ENCODE results near the gene TNS3. TPM values are rescaled to one million over a fixed set of nuclear protein-coding genes. Genes with fewer than 3 reads are reported as not detected.

The TNS3 gene
- total RNA-seq, 1 experiment from 2014 or later, result 143 TPM

- Histone ChIP-seq H3K27ac (no peak overlapping the region), H3K4me3 (no peak overlapping the region), H3K79me2 (ENCODE audit: low read depth) (no peaks in the 10 kb centered on the region), H3F3A (ENCODE audit: insufficient read depth, low read depth) (peaks cover 36% of the 10 kb centered on the region), H3K27me3 (ENCODE audit: insufficient read depth, low read depth) (no peaks in the 10 kb centered on the region), H3K9me2 (ENCODE audit: insufficient read depth) (no peaks in the 10 kb centered on the region), H2AFZ (no peak overlapping the region), H4K20me1 (ENCODE audit: insufficient read depth) (peaks cover 75% of the 10 kb centered on the region), H3K9me3 (ENCODE audit: insufficient read depth, low read depth) (no peaks in the 10 kb centered on the region), H3K4me1 (replicated peaks; ENCODE audit: insufficient read depth) (no peaks in the 10 kb centered on the region), H3K36me3 (ENCODE audit: low read depth) (peaks cover 53% of the 10 kb centered on the region), H3K4me2 (no peak overlapping the region)
- CTCF ChIA-PET, result no interaction called here
- TF ChIP-seq EZH2 (IDR thresholded peaks at IDR 0.05; ENCODE audit: low read depth) (no peak), CTCF (conservative IDR thresholded peaks at IDR 0.05) (no peak)
- BruUV-seq (replicated peaks), result no TSS peak
- POLR2A ChIA-PET (ENCODE audit: unreplicated experiment), result no interaction called here
- intact Hi-C loops (cut with micrococcal nuclease; ENCODE audit: unreplicated experiment), result no loop called here
- no peak for DNase-seq
Measured at GRCh38 chr7:47323904-47324303, 258.0 kb downstream of the TNS3 start.

DNA sequence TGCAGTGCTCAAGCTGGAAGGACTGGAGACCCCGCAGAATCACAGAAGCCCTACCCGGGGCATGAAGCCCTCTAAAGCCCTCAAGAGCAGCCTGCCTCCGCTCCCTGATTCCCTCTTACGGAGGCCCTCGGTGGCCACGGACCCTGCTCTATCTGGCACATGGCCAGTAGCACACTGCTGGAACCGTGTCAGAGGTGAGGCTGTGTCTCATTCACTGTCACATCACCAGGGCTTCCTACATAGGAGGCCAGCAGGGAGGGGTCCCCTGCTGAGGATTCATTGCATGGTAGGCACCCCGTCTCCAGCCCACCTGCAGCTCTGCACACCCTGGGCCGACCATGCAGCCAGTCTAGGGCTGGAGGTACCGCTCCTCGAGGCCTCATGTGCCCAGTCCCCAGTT lies 259.2 kb downstream of the TNS3 start:
- no peak overlapping the region for H3K27ac ChIP-seq
- no peaks in the 10 kb centered on the region for H3K9me3 ChIP-seq (ENCODE audit: insufficient read depth, low read depth)
- H3K9me2 ChIP-seq (ENCODE audit: insufficient read depth), result no peaks in the 10 kb centered on the region
- peaks cover 35% of the 10 kb centered on the region for H3F3A ChIP-seq (ENCODE audit: insufficient read depth, low read depth)
- peaks cover 65% of the 10 kb centered on the region for H4K20me1 ChIP-seq (ENCODE audit: insufficient read depth)
- peaks cover 61% of the 10 kb centered on the region for H3K36me3 ChIP-seq (ENCODE audit: low read depth)
- no TSS peak for BruUV-seq (replicated peaks)
- H3K79me2 ChIP-seq (ENCODE audit: low read depth), result no peaks in the 10 kb centered on the region
- no peaks in the 10 kb centered on the region for H3K4me1 ChIP-seq (replicated peaks; ENCODE audit: insufficient read depth)
- H3K4me2 ChIP-seq, result no peak overlapping the region
- intact Hi-C loops (cut with micrococcal nuclease; ENCODE audit: unreplicated experiment), result no loop called here
- H3K27me3 ChIP-seq (ENCODE audit: insufficient read depth, low read depth), result no peaks in the 10 kb centered on the region
- CTCF ChIA-PET, result no interaction called here
- TF ChIP-seq EZH2 (IDR thresholded peaks at IDR 0.05; ENCODE audit: low read depth) (no peak), CTCF (conservative IDR thresholded peaks at IDR 0.05) (no peak)
- H2AFZ ChIP-seq, result no peak overlapping the region
- no peak for DNase-seq
- POLR2A ChIA-PET (ENCODE audit: unreplicated experiment), result no interaction called here
- no peak overlapping the region for H3K4me3 ChIP-seq

DNA sequence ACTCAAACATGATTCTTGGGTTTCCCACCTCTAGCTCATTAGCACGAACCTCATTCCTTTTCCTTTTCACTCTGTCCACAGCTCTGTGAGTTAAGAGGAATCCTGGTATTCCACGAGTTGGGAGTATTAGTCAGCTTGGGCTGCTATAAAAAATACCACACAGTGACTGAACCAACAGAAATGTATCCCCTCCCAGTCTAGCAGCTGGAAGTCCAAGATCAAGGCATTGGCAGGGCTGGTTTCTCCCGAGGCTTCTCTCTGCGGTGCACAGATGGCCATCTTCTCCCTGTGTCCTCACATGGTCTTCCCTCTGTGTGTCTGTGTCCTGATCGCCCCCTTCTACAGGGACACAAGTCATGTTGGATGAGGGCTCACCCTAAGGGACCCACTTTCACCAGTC lies 261.6 kb downstream of the TNS3 start:
- DNase-seq, result no peak
- no TSS peak for BruUV-seq (replicated peaks)
- H3K4me3 ChIP-seq, result no peak overlapping the region
- no peaks in the 10 kb centered on the region for H3K9me2 ChIP-seq (ENCODE audit: insufficient read depth)
- CTCF ChIA-PET, result no interaction called here
- peaks cover 54% of the 10 kb centered on the region for H4K20me1 ChIP-seq (ENCODE audit: insufficient read depth)
- H3K27ac ChIP-seq, result no peak overlapping the region
- POLR2A ChIA-PET (ENCODE audit: unreplicated experiment), result no interaction called here
- no peaks in the 10 kb centered on the region for H3K9me3 ChIP-seq (ENCODE audit: insufficient read depth, low read depth)
- no peak for TF ChIP-seq CTCF (conservative IDR thresholded peaks at IDR 0.05)
- no peak for TF ChIP-seq EZH2 (IDR thresholded peaks at IDR 0.05; ENCODE audit: low read depth)
- H2AFZ ChIP-seq, result no peak overlapping the region
- H3K36me3 ChIP-seq (ENCODE audit: low read depth), result peaks cover 69% of the 10 kb centered on the region
- intact Hi-C loops (cut with micrococcal nuclease; ENCODE audit: unreplicated experiment), result no loop called here
- no peak overlapping the region for H3K4me2 ChIP-seq
- H3F3A ChIP-seq (ENCODE audit: insufficient read depth, low read depth), result peaks cover 41% of the 10 kb centered on the region
- no peaks in the 10 kb centered on the region for H3K79me2 ChIP-seq (ENCODE audit: low read depth)
- no peaks in the 10 kb centered on the region for H3K4me1 ChIP-seq (replicated peaks; ENCODE audit: insufficient read depth)
- H3K27me3 ChIP-seq (ENCODE audit: insufficient read depth, low read depth), result no peaks in the 10 kb centered on the region
